Ovary (tissue), 9 donors: ENCODE results near the gene YTHDF1. TPM values are rescaled to one million over a fixed set of nuclear protein-coding genes. Genes with fewer than 3 reads are reported as not detected.
"Not testable (repeated sequence)": the region's sequence is repeated elsewhere in the genome, so short reads cannot be mapped to it uniquely, and the experiment has no call there.

Source experiments
- DNase-seq, 5 donors: peaks; one replicate each; pipeline ENCODE4 v3.0.0-alpha.2; 2019 to 2020
- H3K27ac ChIP-seq, 2 donors: fragments of 200-600 bp; one replicate each; pipeline versions ENCODE4 v1.5.1 to v1.8.0; 2019 to 2022
- H3K27me3 ChIP-seq: fragments of 200-600 bp; one replicate; pipeline ENCODE4 v1.8.0; 2022
- H3K36me3 ChIP-seq: fragments of 200-600 bp; sonication (generic); one replicate; pipeline ENCODE4 v1.5.1; 2019
- H3K4me1 ChIP-seq: one replicate; pipeline ENCODE4 v1.8.1; 2013; ENCODE audit warnings: mild to moderate bottlenecking, moderate library complexity; ENCODE audit not compliant: insufficient read depth
- H3K4me3 ChIP-seq: fragments of 200-600 bp; sonication (generic); one replicate; pipeline ENCODE4 v1.5.1; 2017
- H3K9me3 ChIP-seq, 2 donors: fragments of 200-600 bp in 1 of 2; sonication (generic) in 1 of 2; one replicate each; pipeline versions ENCODE4 v1.5.1 to v1.8.1; 2013 to 2019; ENCODE audit warnings: mild to moderate bottlenecking in 1 of 2, moderate library complexity in 1 of 2
- EP300 ChIP-seq: sonication (generic); formaldehyde crosslinking; IDR thresholded peaks from one replicate; pipeline ENCODE4 v1.6.1; 2017; ENCODE audit warnings: antibody characterized with exemption
- POLR2A ChIP-seq: fragments of 450-650 bp; IDR thresholded peaks from one replicate; pipeline ENCODE4 v1.6.1; 2017; ENCODE audit warnings: antibody characterized with exemption, mild to moderate bottlenecking, moderate library complexity
- WGBS, 3 donors: extraction: QIAGEN DNeasy Blood & Tissue Kit in 1 of 3; methylation state at CpG; one replicate each; pipeline versions ENCODE4 v1.1.5 to v1.1.7; 2013 to 2017; 5-methylcytosine and 5-hydroxymethylcytosine counted together
- intact Hi-C, 4 donors: fragments of 100-400 bp; cut with DNase I; formaldehyde crosslinking; loops; one replicate each; pipeline versions ENCODE4 v1.11.0 to v1.15.1; 2022 to 2023
- polyA plus RNA-seq, 2 donors: library from polyadenylated mRNA; stranded (reverse); fragments of 200-250 nt in 1 of 2; fragments of 350-450 nt in 1 of 2; fragmentation: Illumina TruSeq in 1 of 2; extraction: RNeasy Lipid Tissue Mini Kit (QIAGEN cat#74804) in 1 of 2; gene quantifications; one replicate each; pipeline ENCODE4 v1.2.3, GENCODE V29; 2013 to 2014
- total RNA-seq, 7 donors: library from RNA; depleted of rRNA in 2 of 7; stranded (reverse); fragments of >200 nt in 2 of 7; fragmentation: NEBNext Ultra II Directional in 3 of 7; extraction: Animal tissue kit (Norgen Biotek cat#: 25700) in 3 of 7; gene quantifications; one replicate each; pipeline versions ENCODE4 v1.1.0 to v1.2.4, GENCODE V29; 2016 to 2023
- TF ChIP-seq, protein P1 (sequence below), 3 donors: fragments of 450-650 bp in 2 of 3; fragments of 200-600 bp in 1 of 3; IDR thresholded peaks; one replicate each; pipeline versions ENCODE4 v1.5.1 to v1.8.0; 2016 to 2022; ENCODE audit warnings: antibody characterized with exemption in 3 of 3, mild to moderate bottlenecking in 1 of 3
- donor health status: DM: no; HTN: no; CAD: no; lungs with moderate emphysema.
- donor health status: DM: no; HTN: no; CAD: no.
- donor health status: Bipolar disorder and iron deficiency.
- donor health status: DM: yes; HTN: yes; CAD: no.
- donor health status: DM: no; HTN: no; CAD: no.
- donor health status: DM: yes; HTN: yes; CAD: no.

The YTHDF1 gene
- total and polyA plus RNA-seq, 9 donors = 17.0 to 39.4 (median 30.5) TPM

DNA sequence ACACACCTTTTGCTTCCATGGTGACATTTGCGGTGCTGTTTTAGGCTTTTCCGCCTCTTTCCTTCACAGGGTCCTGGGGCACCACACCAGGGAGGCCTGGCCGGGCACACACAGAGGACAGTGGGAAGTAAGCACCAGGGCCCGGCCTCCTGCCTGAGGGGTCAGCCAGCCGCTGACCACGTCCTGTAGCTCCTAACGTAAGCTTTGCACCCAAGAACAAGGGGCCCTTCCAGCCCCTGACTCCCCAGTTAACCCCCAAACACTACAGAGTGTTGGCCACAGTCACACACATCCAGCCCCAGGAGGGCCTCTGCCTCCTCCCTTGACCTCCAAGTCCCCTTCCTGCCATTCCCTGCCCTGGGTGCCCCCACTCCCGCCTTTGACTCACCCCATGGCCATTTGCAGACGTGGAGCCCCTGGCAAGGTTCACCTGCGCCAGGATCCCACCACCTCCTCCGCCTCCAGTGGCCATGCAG lies 54.7 kb downstream of the YTHDF1 start:
- TF ChIP-seq EP300 (no peak), POLR2A (no peak)
- TF ChIP-seq, protein P1, sequence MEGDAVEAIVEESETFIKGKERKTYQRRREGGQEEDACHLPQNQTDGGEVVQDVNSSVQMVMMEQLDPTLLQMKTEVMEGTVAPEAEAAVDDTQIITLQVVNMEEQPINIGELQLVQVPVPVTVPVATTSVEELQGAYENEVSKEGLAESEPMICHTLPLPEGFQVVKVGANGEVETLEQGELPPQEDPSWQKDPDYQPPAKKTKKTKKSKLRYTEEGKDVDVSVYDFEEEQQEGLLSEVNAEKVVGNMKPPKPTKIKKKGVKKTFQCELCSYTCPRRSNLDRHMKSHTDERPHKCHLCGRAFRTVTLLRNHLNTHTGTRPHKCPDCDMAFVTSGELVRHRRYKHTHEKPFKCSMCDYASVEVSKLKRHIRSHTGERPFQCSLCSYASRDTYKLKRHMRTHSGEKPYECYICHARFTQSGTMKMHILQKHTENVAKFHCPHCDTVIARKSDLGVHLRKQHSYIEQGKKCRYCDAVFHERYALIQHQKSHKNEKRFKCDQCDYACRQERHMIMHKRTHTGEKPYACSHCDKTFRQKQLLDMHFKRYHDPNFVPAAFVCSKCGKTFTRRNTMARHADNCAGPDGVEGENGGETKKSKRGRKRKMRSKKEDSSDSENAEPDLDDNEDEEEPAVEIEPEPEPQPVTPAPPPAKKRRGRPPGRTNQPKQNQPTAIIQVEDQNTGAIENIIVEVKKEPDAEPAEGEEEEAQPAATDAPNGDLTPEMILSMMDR (IDR thresholded peaks at IDR 0.05) = no peak
- H3K9me3 ChIP-seq = no peaks in the 10 kb centered on the region
- no peak for DNase-seq
- H3K36me3 ChIP-seq = no peaks in the 10 kb centered on the region
- no peaks in the 10 kb centered on the region for H3K27me3 ChIP-seq
- no peak overlapping the region for H3K4me3 ChIP-seq
- no peak overlapping the region for H3K27ac ChIP-seq
- intact Hi-C loops = no loop called here
- WGBS, 3 donors = 70 to 75% (median 74%) methylated on average over 11 of the region's 11 CpGs
- H3K4me1 ChIP-seq = no peaks in the 10 kb centered on the region

DNA sequence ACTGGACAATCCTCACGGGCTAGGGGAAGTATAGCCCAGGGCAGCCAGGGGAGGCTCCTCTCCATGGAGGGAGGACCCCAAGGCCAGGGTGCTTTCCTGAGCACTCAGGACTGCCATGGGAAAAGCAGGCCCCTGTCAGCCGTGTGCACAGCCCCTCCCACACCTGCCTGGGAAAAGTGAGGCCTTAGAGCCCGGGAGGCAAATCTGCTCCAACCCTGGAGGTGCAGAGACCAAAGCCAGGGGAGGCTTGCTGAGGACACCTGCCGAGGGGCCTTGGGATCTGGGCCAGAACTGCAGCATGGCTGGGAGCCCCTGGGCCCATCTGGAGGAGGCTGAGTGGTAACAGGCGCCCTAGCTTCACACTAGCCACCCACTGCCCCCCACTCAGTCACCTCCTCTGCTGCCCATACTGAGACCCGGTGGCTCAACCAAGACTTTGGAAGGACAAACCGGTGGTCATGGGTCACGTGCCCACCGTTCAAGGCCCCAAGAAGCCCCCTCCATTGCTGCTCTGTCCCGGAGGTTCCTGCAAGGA lies 55.2 kb downstream of the YTHDF1 start:
- H3K27ac ChIP-seq = no peak overlapping the region
- no peaks in the 10 kb centered on the region for H3K36me3 ChIP-seq
- 53 to 66% (median 64%) methylated on average over 9 to 10 of the region's 10 CpGs for WGBS, 3 donors
- H3K9me3 ChIP-seq = no peaks in the 10 kb centered on the region
- no peak overlapping the region for H3K4me3 ChIP-seq
- no peaks in the 10 kb centered on the region for H3K4me1 ChIP-seq
- H3K27me3 ChIP-seq = no peaks in the 10 kb centered on the region
- TF ChIP-seq, protein P1 (IDR thresholded peaks at IDR 0.05) = no peak
- TF ChIP-seq POLR2A (no peak), EP300 (no peak)
- intact Hi-C loops = no loop called here
- no peak for DNase-seq

DNA sequence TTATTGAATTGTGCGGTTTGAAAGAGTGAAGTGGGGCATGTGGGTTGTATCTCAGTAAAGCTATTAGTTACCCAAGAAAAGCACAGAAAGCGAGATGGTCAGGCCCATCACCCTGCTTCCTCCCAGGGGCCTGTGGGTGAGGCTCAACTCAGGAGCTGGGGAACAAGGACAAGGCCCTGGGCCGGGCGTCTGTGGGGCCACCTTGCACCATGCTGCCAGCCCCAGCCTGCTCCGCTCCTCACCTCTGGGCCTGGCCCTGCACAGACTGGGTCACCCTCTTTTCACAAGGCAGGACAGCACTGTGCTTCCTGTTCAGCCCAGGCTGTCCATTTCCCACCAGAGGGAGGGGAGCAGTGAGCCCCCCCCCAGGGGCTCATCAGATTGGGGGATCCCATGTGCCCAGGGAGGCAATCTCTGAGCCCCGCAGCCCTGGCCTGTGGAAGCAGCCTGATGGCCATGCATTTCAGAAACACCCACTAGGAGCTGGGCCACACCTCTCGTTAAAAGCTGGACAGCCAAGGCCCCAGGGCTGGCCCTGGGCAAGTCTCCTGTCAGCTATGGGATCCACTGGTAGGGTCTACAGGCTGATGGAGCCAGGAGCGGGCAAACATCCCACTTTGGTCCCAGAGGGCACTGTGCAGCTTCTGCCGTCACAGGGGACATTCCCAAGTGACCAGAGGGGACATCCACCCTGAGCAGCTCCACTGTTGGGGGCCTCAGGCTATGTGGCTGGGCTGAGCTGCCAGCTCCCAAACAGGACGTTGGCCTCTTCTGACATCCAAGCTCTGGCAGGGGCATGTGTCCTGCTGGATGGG lies 55.9 kb downstream of the YTHDF1 start:
- no peaks in the 10 kb centered on the region for H3K27me3 ChIP-seq
- no peak overlapping the region for H3K27ac ChIP-seq
- no peak for TF ChIP-seq EP300
- TF ChIP-seq POLR2A = no peak
- TF ChIP-seq, protein P1 (IDR thresholded peaks at IDR 0.05) = no peak
- H3K36me3 ChIP-seq = no peaks in the 10 kb centered on the region
- WGBS, 3 donors = 77 to 80% (median 79%) methylated on average over 9 to 10 of the region's 10 CpGs
- H3K4me3 ChIP-seq = no peak overlapping the region
- no peaks in the 10 kb centered on the region for H3K9me3 ChIP-seq
- no peak for DNase-seq
- intact Hi-C loops = no loop called here
- no peaks in the 10 kb centered on the region for H3K4me1 ChIP-seq

DNA sequence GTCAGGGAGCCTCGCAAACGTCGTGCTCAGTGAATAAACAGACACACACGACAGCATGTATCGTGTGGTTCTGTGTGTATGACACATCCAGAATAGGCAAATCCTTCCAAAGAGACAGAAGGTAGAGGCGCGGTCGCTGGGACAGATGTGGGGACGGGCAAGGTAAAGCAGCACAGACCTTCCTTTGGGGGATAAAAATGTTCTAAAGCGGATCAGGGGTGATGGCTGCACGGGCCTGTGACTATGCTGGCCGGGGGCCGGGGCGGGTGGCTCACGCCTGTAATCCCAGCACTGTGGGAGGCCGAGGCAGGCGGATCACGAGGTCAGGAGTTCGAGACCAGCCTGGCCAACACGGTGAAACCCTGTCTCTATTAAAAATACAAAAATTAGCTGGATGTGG lies 56.7 kb downstream of the YTHDF1 start:
- H3K4me3 ChIP-seq, intact Hi-C loops: not testable (repeated sequence)
- 76 to 83% (median 80%) methylated on average over 20 of the region's 20 CpGs for whole genome bisulfite sequencing, 3 donors

DNA sequence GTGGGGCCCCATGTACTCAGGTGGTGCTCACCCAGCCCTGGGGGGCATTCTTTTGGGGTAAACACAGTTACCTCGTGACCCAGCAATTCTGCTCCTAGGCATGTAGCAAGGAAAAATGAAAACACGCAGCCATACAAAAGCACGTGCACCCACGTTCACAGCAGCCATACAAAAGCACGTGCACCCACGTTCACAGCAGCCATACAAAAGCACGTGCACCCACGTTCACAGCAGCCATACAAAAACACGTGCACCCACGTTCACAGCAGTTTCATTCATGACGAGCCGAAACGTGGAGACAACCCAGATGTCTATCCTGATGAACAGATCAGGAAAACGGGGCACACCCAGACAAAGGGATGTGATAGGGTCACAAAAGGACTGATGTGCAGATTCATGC lies 57.1 kb downstream of the YTHDF1 start:
- Histone ChIP-seq H3K4me3 (no peak overlapping the region), H3K27me3 (no peaks in the 10 kb centered on the region), H3K36me3 (no peaks in the 10 kb centered on the region), H3K4me1 (no peaks in the 10 kb centered on the region), H3K9me3 (no peaks in the 10 kb centered on the region), H3K27ac (no peak overlapping the region)
- DNase-seq = no peak
- intact Hi-C loops = no loop called here
- TF ChIP-seq EP300 = no peak
- TF ChIP-seq POLR2A = no peak
- TF ChIP-seq, protein P1 (IDR thresholded peaks at IDR 0.05) = no peak
- 77 to 84% (median 83%) methylated on average over 14 of the region's 14 CpGs for WGBS, 3 donors

More for the DNA sequence above, 56.7 kb downstream of the YTHDF1 start:
- not testable (repeated sequence) for DNase-seq, H3K27ac ChIP-seq, H3K36me3 ChIP-seq, H3K9me3 ChIP-seq, H3K4me1 ChIP-seq, H3K27me3 ChIP-seq
